HepG2 (cell line): Measurements from ENCODE around the gene NOB1. TPM values are rescaled to one million over a fixed set of nuclear protein-coding genes. Genes with fewer than 3 reads are reported as not detected.
A peak's percentile ranks its signal among the peaks of the same experiment; 100 is the strongest.

Experiments
- DPF2 ChIP-seq: sonication (generic); formaldehyde crosslinking; IDR thresholded peaks from 2 replicates; pipeline ENCODE4 v1.4.0; 2020; ENCODE audit warnings: mild to moderate bottlenecking, low read depth, missing genetic modification reagents, borderline replicate concordance
- FOXK1 ChIP-seq: sonication (generic); formaldehyde crosslinking; IDR thresholded peaks from 2 replicates; pipeline ENCODE4 v1.4.0; 2020; ENCODE audit warnings: low read depth, missing genetic modification reagents, borderline replicate concordance
- HOXA3 ChIP-seq: sonication (generic); formaldehyde crosslinking; IDR thresholded peaks from 2 replicates; pipeline ENCODE4 v1.5.0; 2020; ENCODE audit warnings: missing genetic modification reagents
- MLLT10 ChIP-seq: sonication (generic); formaldehyde crosslinking; IDR thresholded peaks from 2 replicates; pipeline ENCODE4 v1.4.0; 2020; ENCODE audit warnings: missing genetic modification reagents
- MYC ChIP-seq: sonication (generic); formaldehyde crosslinking; IDR thresholded peaks from 2 replicates; pipeline ENCODE4 v1.9.0; 2021; ENCODE audit warnings: missing genetic modification reagents, borderline replicate concordance
- PCBP2 ChIP-seq: fragments of 200-400 bp; formaldehyde crosslinking; optimal IDR thresholded peaks from 2 replicates; pipeline ENCODE3; 2018; ENCODE audit warnings: low read length, low read depth; ENCODE audit not compliant: poor library complexity, severe bottlenecking
- PREB ChIP-seq: sonication (generic); formaldehyde crosslinking; IDR thresholded peaks from 2 replicates; pipeline ENCODE4 v1.4.0; 2020; ENCODE audit warnings: missing genetic modification reagents
- RBFOX2 ChIP-seq: fragments of 200-400 bp; formaldehyde crosslinking; IDR thresholded peaks from 2 replicates; pipeline ENCODE4 v1.6.1; 2017; ENCODE audit warnings: low read depth, mild to moderate bottlenecking, low read length
- SSRP1 ChIP-seq: IDR thresholded peaks from 2 replicates; pipeline ENCODE4 v1.6.1; 2016; ENCODE audit warnings: control low read depth
- ZFP82 ChIP-seq: sonication (generic); formaldehyde crosslinking; IDR thresholded peaks from 2 replicates; pipeline ENCODE4 v1.5.1; 2020; ENCODE audit warnings: mild to moderate bottlenecking, missing genetic modification reagents, borderline replicate concordance
- ZKSCAN8 ChIP-seq: IDR thresholded peaks from 2 replicates; pipeline ENCODE4 v1.6.1; 2016; ENCODE audit warnings: borderline replicate concordance, missing genetic modification reagents, missing compliant biosample characterization
- ZNF205 ChIP-seq: IDR thresholded peaks from 2 replicates; pipeline ENCODE4 v1.6.1; 2018; ENCODE audit warnings: missing biosample characterization, missing genetic modification reagents
- ZNF318 ChIP-seq: sonication (generic); formaldehyde crosslinking; IDR thresholded peaks from 2 replicates; pipeline ENCODE4 v1.4.0; 2020; ENCODE audit warnings: mild to moderate bottlenecking, missing genetic modification reagents
- ZNF335 ChIP-seq: sonication (generic); formaldehyde crosslinking; IDR thresholded peaks from 2 replicates; pipeline ENCODE4 v1.4.0; 2020; ENCODE audit warnings: missing genetic modification reagents
- ZNF382 ChIP-seq: sonication (generic); formaldehyde crosslinking; IDR thresholded peaks from 2 replicates; pipeline ENCODE4 v1.5.0; 2020; ENCODE audit warnings: missing genetic modification reagents, mild to moderate bottlenecking, borderline replicate concordance
- ZNF432 ChIP-seq: sonication (generic); formaldehyde crosslinking; IDR thresholded peaks from 2 replicates; pipeline ENCODE4 v1.5.0; 2020; ENCODE audit warnings: missing genetic modification reagents, mild to moderate bottlenecking, borderline replicate concordance
- ZNF546 ChIP-seq: sonication (generic); formaldehyde crosslinking; conservative IDR thresholded peaks from 2 replicates; pipeline ENCODE4 v1.8.1; 2023; ENCODE audit warnings: mild to moderate bottlenecking, missing genetic modification reagents
- ZNF616 ChIP-seq: sonication (generic); formaldehyde crosslinking; IDR thresholded peaks from 2 replicates; pipeline ENCODE4 v1.5.0; 2020; ENCODE audit warnings: low read depth, mild to moderate bottlenecking, missing genetic modification reagents
- ZNF660 ChIP-seq: sonication (generic); formaldehyde crosslinking; IDR thresholded peaks from 2 replicates; pipeline ENCODE4 v1.5.1; 2020; ENCODE audit warnings: mild to moderate bottlenecking, low read depth, missing genetic modification reagents, borderline replicate concordance
- ZNF749 ChIP-seq: sonication (generic); formaldehyde crosslinking; IDR thresholded peaks from 2 replicates; pipeline ENCODE4 v1.8.0; 2022; ENCODE audit warnings: mild to moderate bottlenecking, missing genetic modification reagents, moderate library complexity, borderline replicate concordance
- ZNF878 ChIP-seq: sonication (generic); formaldehyde crosslinking; IDR thresholded peaks from 2 replicates; pipeline ENCODE4 v1.8.1; 2023; ENCODE audit warnings: mild to moderate bottlenecking, missing genetic modification reagents, moderate library complexity
- polyA plus RNA-seq, 8 experiments: library from polyadenylated mRNA; depleted of rRNA in 3 of 8; stranded (reverse) in 7 of 8; unstranded in 1 of 8; fragments of >200 nt; fragmentation: Illumina TruSeq in 4 of 8; extraction: Trizol in 4 of 8; gene quantifications; 2 replicates each; pipeline versions ENCODE4 v1.2.1 to v1.2.3, GENCODE V29; 2011 to 2016; ENCODE audit warnings: low read depth in 4 of 8, missing spikeins in 1 of 8, mixed read lengths in 1 of 8; ENCODE audit not compliant: insufficient read depth in 1 of 8
- total RNA-seq, 5 experiments: library from RNA; depleted of rRNA; stranded (reverse); fragments of >200 nt; fragmentation: Illumina TruSeq; extraction: Trizol; gene quantifications; 2 replicates each; pipeline ENCODE4 v1.2.3, GENCODE V29; 2016; ENCODE audit warnings: low read depth in 1 of 5

NOB1 gene
- total and polyA plus RNA-seq, 2 of the 13 experiments (the other 11 are each of a cell fraction or from before 2014, with no cell fraction given), result 47.1 to 162 TPM

- TF ChIP-seq ZNF318 (CRISPR knock-in tag) (no peak), PREB (CRISPR knock-in tag) (no peak), ZNF546 (CRISPR knock-in tag) (0 out of 2 replicates have a peak, but pooled peaks have one; percentile 35), FOXK1 (CRISPR knock-in tag) (peak; percentile 10; the same call in 1 of the 2 replicates), MYC (peak; percentile 72; the same call in 1 of the 2 replicates), SSRP1 (CRISPR knock-in tag) (peak; percentile 71; the same call in 1 of the 2 replicates), ZNF660 (CRISPR knock-in tag) (no peak), ZNF382 (CRISPR knock-in tag) (no peak), ZNF205 (CRISPR knock-in tag) (peak; percentile 29; the same call in 1 of the 2 replicates), PCBP2 (no peak), ZNF878 (CRISPR knock-in tag) (no peak), MLLT10 (CRISPR knock-in tag) (no peak), DPF2 (CRISPR knock-in tag) (no peak), ZNF432 (no peak), ZNF335 (CRISPR knock-in tag) (no peak), RBFOX2 (peak; percentile 98), ZNF616 (CRISPR knock-in tag) (no peak), ZNF749 (CRISPR knock-in tag) (peak; percentile 42; the same call in 1 of the 2 replicates), HOXA3 (CRISPR knock-in tag) (peak; percentile 43; the same call in 1 of the 2 replicates), ZFP82 (CRISPR knock-in tag) (peak; percentile 83; the same call in 1 of the 2 replicates), ZKSCAN8 (CRISPR knock-in tag) (no peak)
These were observed 28.2 kb downstream of the NOB1 start, which contains the start of gene NQO1 (continued) for GRCh38 chr16:69726313-69727060.
